Measurements from ENCODE around the gene FCAR.
"Not testable (repeated sequence)": the region's sequence is repeated elsewhere in the genome, so short reads cannot be mapped to it uniquely, and the experiment has no call there.

Gene FCAR

DNA sequence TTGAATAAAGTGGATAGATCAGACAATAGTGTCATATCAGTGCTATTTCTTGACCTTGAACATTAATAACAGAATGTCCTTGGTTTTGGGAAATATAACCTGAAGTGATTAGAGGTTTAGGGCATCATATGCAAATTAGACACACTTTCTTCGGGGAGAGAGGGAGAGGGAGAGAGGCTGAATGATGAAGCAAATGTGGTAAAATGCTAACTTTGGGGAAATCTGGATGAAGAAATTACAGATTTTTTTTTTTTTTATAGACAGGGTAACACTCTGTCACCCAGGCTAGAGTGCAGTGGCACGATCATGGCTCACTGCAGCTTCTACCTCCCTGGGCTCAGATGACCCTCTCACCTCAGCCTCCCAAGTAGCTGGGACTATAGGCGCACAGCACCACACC, 28.0 kb downstream of the FCAR start:
- Histone ChIP-seq H4K20me1 (ENCODE audit: insufficient read depth, low read length, poor library complexity, severe bottlenecking) (no peaks in the 10 kb centered on the region), H3K9me3 (ENCODE audit: insufficient read depth, low read depth, low read length) (no peaks in the 10 kb centered on the region), H3K9ac (ENCODE audit: low read depth, low read length, poor library complexity, severe bottlenecking) (no peak overlapping the region), H3K27me3 (ENCODE audit: insufficient read depth, low read length, poor library complexity, severe bottlenecking) (no peaks in the 10 kb centered on the region), H3K9me2 (replicated peaks; ENCODE audit: low read depth, low read length) (no peaks in the 10 kb centered on the region), H3K36me3 (ENCODE audit: insufficient read depth, low read length) (no peaks in the 10 kb centered on the region), H3F3A (ENCODE audit: low read depth) (no peaks in the 10 kb centered on the region), H3K79me2 (ENCODE audit: insufficient read depth, low read length) (no peaks in the 10 kb centered on the region), H3K4me3 (ENCODE audit: low read length, poor library complexity, severe bottlenecking) (no peak overlapping the region), H3K4me1 (ENCODE audit: insufficient read depth, low read length, poor library complexity, severe bottlenecking) (no peaks in the 10 kb centered on the region), H3K4me2 (ENCODE audit: low read depth, low read length, poor library complexity, severe bottlenecking) (no peak overlapping the region), H2AFZ (ENCODE audit: low read length) (no peak overlapping the region)
- no peak for TF ChIP-seq EZH2phosphoT487 (IDR thresholded peaks at IDR 0.05; ENCODE audit: borderline replicate concordance)
- TF ChIP-seq, protein P1, sequence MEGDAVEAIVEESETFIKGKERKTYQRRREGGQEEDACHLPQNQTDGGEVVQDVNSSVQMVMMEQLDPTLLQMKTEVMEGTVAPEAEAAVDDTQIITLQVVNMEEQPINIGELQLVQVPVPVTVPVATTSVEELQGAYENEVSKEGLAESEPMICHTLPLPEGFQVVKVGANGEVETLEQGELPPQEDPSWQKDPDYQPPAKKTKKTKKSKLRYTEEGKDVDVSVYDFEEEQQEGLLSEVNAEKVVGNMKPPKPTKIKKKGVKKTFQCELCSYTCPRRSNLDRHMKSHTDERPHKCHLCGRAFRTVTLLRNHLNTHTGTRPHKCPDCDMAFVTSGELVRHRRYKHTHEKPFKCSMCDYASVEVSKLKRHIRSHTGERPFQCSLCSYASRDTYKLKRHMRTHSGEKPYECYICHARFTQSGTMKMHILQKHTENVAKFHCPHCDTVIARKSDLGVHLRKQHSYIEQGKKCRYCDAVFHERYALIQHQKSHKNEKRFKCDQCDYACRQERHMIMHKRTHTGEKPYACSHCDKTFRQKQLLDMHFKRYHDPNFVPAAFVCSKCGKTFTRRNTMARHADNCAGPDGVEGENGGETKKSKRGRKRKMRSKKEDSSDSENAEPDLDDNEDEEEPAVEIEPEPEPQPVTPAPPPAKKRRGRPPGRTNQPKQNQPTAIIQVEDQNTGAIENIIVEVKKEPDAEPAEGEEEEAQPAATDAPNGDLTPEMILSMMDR (conservative IDR thresholded peaks at IDR 0.05; ENCODE audit: low read length) = no peak

DNA sequence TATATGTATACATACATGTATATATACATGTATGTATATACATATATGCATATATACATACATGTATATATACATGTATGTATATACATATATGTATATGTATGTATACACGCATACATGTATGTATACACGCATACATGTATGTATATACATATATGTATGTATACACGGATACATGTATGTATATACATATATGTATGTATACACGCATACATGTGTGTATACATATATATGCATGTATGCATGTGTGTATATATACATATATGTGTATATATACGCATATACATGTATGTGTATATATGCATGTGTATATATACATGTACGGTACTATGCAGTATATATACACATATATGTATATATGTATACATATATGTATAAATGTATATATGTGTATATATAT, 29.3 kb downstream of the FCAR start:
- H3F3A ChIP-seq (ENCODE audit: low read depth) = no peaks in the 10 kb centered on the region
- H3K4me2 ChIP-seq (ENCODE audit: low read depth, low read length, poor library complexity, severe bottlenecking) = no peak overlapping the region
- no peaks in the 10 kb centered on the region for H3K4me1 ChIP-seq (ENCODE audit: insufficient read depth, low read length, poor library complexity, severe bottlenecking)
- no peak for TF ChIP-seq EZH2phosphoT487 (IDR thresholded peaks at IDR 0.05; ENCODE audit: borderline replicate concordance)
- H3K9me2 ChIP-seq (replicated peaks; ENCODE audit: low read depth, low read length) = no peaks in the 10 kb centered on the region
- H3K36me3 ChIP-seq (ENCODE audit: insufficient read depth, low read length) = no peaks in the 10 kb centered on the region
- no peak overlapping the region for H3K4me3 ChIP-seq (ENCODE audit: low read length, poor library complexity, severe bottlenecking)
- H3K9me3 ChIP-seq (ENCODE audit: insufficient read depth, low read depth, low read length) = no peaks in the 10 kb centered on the region
- H4K20me1 ChIP-seq (ENCODE audit: insufficient read depth, low read length, poor library complexity, severe bottlenecking) = no peaks in the 10 kb centered on the region
- no peak overlapping the region for H2AFZ ChIP-seq (ENCODE audit: low read length)
- no peaks in the 10 kb centered on the region for H3K27me3 ChIP-seq (ENCODE audit: insufficient read depth, low read length, poor library complexity, severe bottlenecking)
- no peaks in the 10 kb centered on the region for H3K79me2 ChIP-seq (ENCODE audit: insufficient read depth, low read length)
- H3K9ac ChIP-seq (ENCODE audit: low read depth, low read length, poor library complexity, severe bottlenecking) = no peak overlapping the region

DNA sequence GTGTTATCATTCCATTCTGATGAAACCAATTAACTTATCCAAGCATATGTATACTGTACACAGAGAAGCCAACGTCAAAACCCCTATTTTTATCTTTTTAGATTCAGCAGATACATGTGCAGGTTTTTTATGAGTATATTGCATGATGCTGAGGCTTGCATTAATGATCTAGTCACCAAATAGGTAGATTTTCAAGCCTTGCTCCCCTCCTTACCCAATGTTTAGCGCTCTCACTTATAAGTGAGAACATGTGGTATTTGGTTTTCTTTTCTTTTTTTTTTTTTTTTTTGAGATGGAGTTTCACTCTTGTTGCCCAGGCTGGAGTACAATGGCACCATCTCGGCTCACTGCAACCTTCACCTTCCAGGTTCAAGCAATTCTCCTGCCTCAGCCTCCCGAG, 30.2 kb downstream of the FCAR start:
- not testable (repeated sequence) for H3K9me3 ChIP-seq (ENCODE audit: insufficient read depth, low read depth, low read length); H3K9me2 ChIP-seq (replicated peaks; ENCODE audit: low read depth, low read length); H3K79me2 ChIP-seq (ENCODE audit: insufficient read depth, low read length); H2AFZ ChIP-seq (ENCODE audit: low read length); H3K4me2 ChIP-seq (ENCODE audit: low read depth, low read length, poor library complexity, severe bottlenecking); H3K27me3 ChIP-seq (ENCODE audit: insufficient read depth, low read length, poor library complexity, severe bottlenecking); H3K36me3 ChIP-seq (ENCODE audit: insufficient read depth, low read length); H3K4me3 ChIP-seq (ENCODE audit: low read length, poor library complexity, severe bottlenecking); H4K20me1 ChIP-seq (ENCODE audit: insufficient read depth, low read length, poor library complexity, severe bottlenecking); H3K4me1 ChIP-seq (ENCODE audit: insufficient read depth, low read length, poor library complexity, severe bottlenecking); H3F3A ChIP-seq (ENCODE audit: low read depth); H3K9ac ChIP-seq (ENCODE audit: low read depth, low read length, poor library complexity, severe bottlenecking)

GRCh38 chr19:54905421-54905802, 31.4 kb downstream of the FCAR start:
- Histone ChIP-seq H2AFZ (ENCODE audit: low read length) (no peak overlapping the region), H3K9me3 (ENCODE audit: insufficient read depth, low read depth, low read length) (no peaks in the 10 kb centered on the region), H3K79me2 (ENCODE audit: insufficient read depth, low read length) (no peaks in the 10 kb centered on the region), H3K9ac (ENCODE audit: low read depth, low read length, poor library complexity, severe bottlenecking) (no peak overlapping the region), H3K27me3 (ENCODE audit: insufficient read depth, low read length, poor library complexity, severe bottlenecking) (no peaks in the 10 kb centered on the region), H3K4me2 (ENCODE audit: low read depth, low read length, poor library complexity, severe bottlenecking) (no peak overlapping the region), H3K4me1 (ENCODE audit: insufficient read depth, low read length, poor library complexity, severe bottlenecking) (no peaks in the 10 kb centered on the region), H3K4me3 (ENCODE audit: low read length, poor library complexity, severe bottlenecking) (no peak overlapping the region), H3K36me3 (ENCODE audit: insufficient read depth, low read length) (no peaks in the 10 kb centered on the region), H3K9me2 (replicated peaks; ENCODE audit: low read depth, low read length) (no peaks in the 10 kb centered on the region), H3F3A (ENCODE audit: low read depth) (no peaks in the 10 kb centered on the region), H4K20me1 (ENCODE audit: insufficient read depth, low read length, poor library complexity, severe bottlenecking) (no peaks in the 10 kb centered on the region)
- TF ChIP-seq, protein P1 (conservative IDR thresholded peaks at IDR 0.05; ENCODE audit: low read length) = no peak
- TF ChIP-seq EZH2phosphoT487 (IDR thresholded peaks at IDR 0.05; ENCODE audit: borderline replicate concordance) = no peak
